A549 (cell line): Measurements from ENCODE around the gene LILRB1. TPM values are rescaled to one million over a fixed set of nuclear protein-coding genes. Genes with fewer than 3 reads are reported as not detected.
"Not testable (repeated sequence)": the region's sequence is repeated elsewhere in the genome, so short reads cannot be mapped to it uniquely, and the experiment has no call there.

ENCODE experiments used
- ATAC-seq, 2 experiments: fragments of 200-7000 bp in 1 of 2; fragments of >200 bp in 1 of 2; cut with Nextera tagmentation in 1 of 2; cut with Tn5 transposase in 1 of 2; 3 replicates each; pipeline versions ENCODE4 v1.8.0 to v1.9.1; 2018 to 2020; ENCODE audit warnings: mild to moderate bottlenecking in 1 of 2, moderate library complexity in 1 of 2
- CTCF ChIA-PET: fragments of 300-600 bp; sonication (Branson Sonifier 250); formaldehyde crosslinking; extraction: SDS; loops from one replicate; lab custom pipeline; 2021; ENCODE audit warnings: antibody characterized with exemption, inconsistent platforms; lab: Yijun Ruan, JAX
- POLR2A ChIA-PET: fragments of 350-600 bp; formaldehyde crosslinking; extraction: SDS; loops from one replicate; lab custom pipeline; 2021; ENCODE audit warnings: antibody characterized with exemption, inconsistent platforms; lab: Yijun Ruan, JAX
- DNase-seq, 2 experiments: peaks; one replicate each; pipeline versions ENCODE4 v3.0.0 to v3.0.0-alpha.2; 2011 to 2016; ENCODE audit warnings: low read depth in 1 of 2, low spot score in 1 of 2
- FAIRE-seq: peaks from 2 replicates; lab custom pipeline; 2011; peaks lifted over from hg19 to GRCh38; lab: Jason Lieb, UNC
- H3K27ac ChIP-seq, 2 experiments: fragments of >200 bp; sonication (Bioruptor Twin); formaldehyde crosslinking; 3 replicates each; pipeline ENCODE4 v1.5.1; 2016 to 2017
- H3K4me1 ChIP-seq: fragments of >200 bp; sonication (Bioruptor Twin); formaldehyde crosslinking; 3 replicates; pipeline ENCODE4 v1.6.1; 2016
- H3K4me2 ChIP-seq: fragments of >200 bp; sonication (Bioruptor Twin); formaldehyde crosslinking; 3 replicates; pipeline ENCODE4 v1.6.1; 2016
- H3K4me3 ChIP-seq: fragments of >200 bp; sonication (Bioruptor Twin); formaldehyde crosslinking; 3 replicates; pipeline ENCODE4 v1.5.1; 2016
- H3K9me3 ChIP-seq: fragments of >200 bp; sonication (Bioruptor Twin); formaldehyde crosslinking; 3 replicates; pipeline ENCODE4 v1.6.1; 2016
- CBX2 ChIP-seq: fragments of 200-600 bp; sonication (generic); IDR thresholded peaks from 2 replicates; pipeline ENCODE4 v1.6.1; 2016; ENCODE audit warnings: low read depth, mild to moderate bottlenecking, borderline replicate concordance
- CBX8 ChIP-seq: fragments of 200-600 bp; sonication (generic); IDR thresholded peaks from 2 replicates; pipeline ENCODE4 v1.6.1; 2016
- CEBPB ChIP-seq, 2 experiments: fragments of >200 bp in 1 of 2; sonication (Bioruptor Twin) in 1 of 2; formaldehyde crosslinking in 1 of 2; IDR thresholded peaks; 2 replicates each; pipeline ENCODE4 v1.6.1; 2012 to 2016
- CTCF ChIP-seq: fragments of >200 bp; sonication (Bioruptor Twin); formaldehyde crosslinking; IDR thresholded peaks from 3 replicates; pipeline ENCODE4 v1.5.1; 2016
- ELK1 ChIP-seq: fragments of 150-350 bp; IDR thresholded peaks from 2 replicates; pipeline ENCODE4 v1.6.1; 2014; ENCODE audit warnings: low read depth, mild to moderate bottlenecking, low read length
- FOSB ChIP-seq: fragments of 250-450 bp; sonication (Bioruptor Pico); IDR thresholded peaks from 2 replicates; pipeline ENCODE4 v1.5.0; 2020; ENCODE audit warnings: mild to moderate bottlenecking, moderate library complexity
- FOSL2 ChIP-seq, 2 experiments: fragments of 450-650 bp in 1 of 2; fragments of >200 bp in 1 of 2; sonication (Bioruptor Twin) in 1 of 2; formaldehyde crosslinking; IDR thresholded peaks; 2 replicates each; pipeline versions ENCODE4 v1.5.0 to v1.6.1; 2016 to 2020; ENCODE audit warnings: mild to moderate bottlenecking in 1 of 2, moderate library complexity in 1 of 2
- HES2 ChIP-seq: fragments of >200 bp; sonication (Bioruptor Twin); formaldehyde crosslinking; IDR thresholded peaks from 2 replicates; pipeline ENCODE4 v1.6.1; 2016
- HEYL ChIP-seq: fragments of 250-450 bp; sonication (Bioruptor Pico); IDR thresholded peaks from 2 replicates; pipeline ENCODE4 v1.8.0; 2021; ENCODE audit warnings: mild to moderate bottlenecking, moderate library complexity
- HMGXB4 ChIP-seq: fragments of 250-450 bp; sonication (Bioruptor Pico); IDR thresholded peaks from 2 replicates; pipeline ENCODE4 v1.5.0; 2021; ENCODE audit warnings: mild to moderate bottlenecking, moderate library complexity, borderline replicate concordance
- JUNB ChIP-seq: fragments of >200 bp; sonication (Bioruptor Twin); formaldehyde crosslinking; IDR thresholded peaks from 2 replicates; pipeline ENCODE4 v1.6.1; 2016
- MAFK ChIP-seq: fragments of 450-650 bp; IDR thresholded peaks from 2 replicates; pipeline ENCODE4 v1.6.1; 2014; ENCODE audit not compliant: partially characterized antibody
- NPAS2 ChIP-seq: fragments of 250-450 bp; sonication (Bioruptor Pico); IDR thresholded peaks from 2 replicates; pipeline ENCODE4 v1.8.0; 2022; ENCODE audit warnings: mild to moderate bottlenecking, moderate library complexity, borderline replicate concordance
- PBX3 ChIP-seq: IDR thresholded peaks from 2 replicates; pipeline ENCODE4 v1.6.1; 2012
- RFX5 ChIP-seq: fragments of 450-650 bp; IDR thresholded peaks from 2 replicates; pipeline ENCODE4 v1.7.1; 2014; ENCODE audit warnings: antibody characterized with exemption, mild to moderate bottlenecking, moderate library complexity
- SREBF2 ChIP-seq: fragments of 450-650 bp; IDR thresholded peaks from 2 replicates; pipeline ENCODE4 v1.6.1; 2014; ENCODE audit warnings: mild to moderate bottlenecking, moderate library complexity
- TP53 ChIP-seq: fragments of 250-450 bp; sonication (Bioruptor Pico); IDR thresholded peaks from 2 replicates; pipeline ENCODE4 v1.5.0; 2021; ENCODE audit warnings: mild to moderate bottlenecking, moderate library complexity
- ZC3H11A ChIP-seq: fragments of 450-650 bp; IDR thresholded peaks from 2 replicates; pipeline ENCODE4 v1.6.1; 2014; ENCODE audit warnings: antibody characterized with exemption, mild to moderate bottlenecking
- WGBS: methylation state at CpG from one replicate; pipeline ENCODE4 v1.1.6; 2017; ENCODE audit errors: missing lambda C conversion rate; 5-methylcytosine and 5-hydroxymethylcytosine counted together
- polyA plus RNA-seq, 4 experiments: library from polyadenylated mRNA; depleted of rRNA in 3 of 4; stranded (reverse); fragments of >200 nt; fragmentation: RNase III in 1 of 4; extraction: RNeasy Plus Mini Kit Qiagen cat#74134 plus additional on column Dnase treatment in 1 of 4; gene quantifications; 2 replicates in 3 of 4; 3 replicates in 1 of 4; pipeline ENCODE4 v1.2.3, GENCODE V29; 2011 to 2017

Gene LILRB1
- polyA plus RNA-seq, 2 of the 4 experiments (the other 2 are of a cell fraction), result not detected

- H3K4me3 ChIP-seq, result no peak overlapping the region
- DNase-seq, result no peak
- H3K27ac ChIP-seq, result no peak overlapping the region
- no peaks in the 10 kb centered on the region for H3K9me3 ChIP-seq
- H3K4me2 ChIP-seq, result no peak overlapping the region
- no peaks in the 10 kb centered on the region for H3K4me1 ChIP-seq
- no peak for FAIRE-seq
- 6% methylated on average over 6 of the region's 6 CpGs for WGBS
- POLR2A ChIA-PET, result no interaction called here
- TF ChIP-seq CBX8 (no peak), JUNB (no peak), TP53 (CRISPR knock-in tag) (no peak), ELK1 (no peak), MAFK (no peak), CEBPB (IDR thresholded peaks at IDR 0.05) (no peak), HEYL (no peak), FOSL2 (IDR thresholded peaks at IDR 0.05) (no peak), FOSL2 (CRISPR knock-in tag; IDR thresholded peaks at IDR 0.05) (no peak), PBX3 (no peak), HMGXB4 (CRISPR knock-in tag) (no peak), CBX2 (no peak), NPAS2 (CRISPR knock-in tag) (no peak), ZC3H11A (no peak), FOSB (CRISPR knock-in tag) (no peak), CTCF (no peak), RFX5 (no peak), SREBF2 (no peak), HES2 (no peak)
- CTCF ChIA-PET, result interaction anchor here (1.6 kb wide), 1 partner anchor 22 kb away, joined by 4 read pairs; no protein-coding TSS in a partner anchor
- ATAC-seq, result peak in 1 of 2 experiments; percentile 18; a peak in 1 of 6 replicates
Measured at GRCh38 chr19:54630782-54631181, 498 bp downstream of the LILRB1 start.

- H3K4me1 ChIP-seq, H3K27ac ChIP-seq, H3K4me3 ChIP-seq, POLR2A ChIA-PET, DNase-seq, H3K4me2 ChIP-seq, H3K9me3 ChIP-seq, FAIRE-seq: not testable (repeated sequence)
- ATAC-seq, result peak in 1 of 2 experiments; percentile 16; a peak in 1 of 6 replicates
- 29% methylated on average over 22 of the region's 23 CpGs for WGBS
- CTCF ChIA-PET, result interaction anchor here (1.0 to 1.6 kb wide), 4 partner anchors 22 to 151 kb away, joined by 3 to 4 read pairs (median 4); no protein-coding TSS in a partner anchor
Measured at GRCh38 chr19:54631489-54632337, 1.4 kb downstream of the LILRB1 start.

- H3K27ac ChIP-seq, POLR2A ChIA-PET, DNase-seq, FAIRE-seq, H3K4me2 ChIP-seq, H3K4me3 ChIP-seq, ATAC-seq, H3K4me1 ChIP-seq, H3K9me3 ChIP-seq: not testable (repeated sequence)
- CTCF ChIA-PET, result interaction anchor here (1.1 to 1.6 kb wide), 3 partner anchors 12 to 42 kb away, joined by 3 to 4 read pairs (median 4); no protein-coding TSS in a partner anchor
- WGBS, result 12% methylated on average over 3 of the region's 16 CpGs
Measured at GRCh38 chr19:54632517-54632916, 2.2 kb downstream of the LILRB1 start.
